NCI-H345 treated with DMSO at 0.1 percent for 48 hours (cell line): ENCODE data around the gene TUT1.

Source experiments
- DNase-seq: peaks from one replicate; lab custom pipeline; 2025; ENCODE audit not compliant: unreplicated experiment; lab: John Stamatoyannopoulos, UW

The TUT1 gene

DNA sequence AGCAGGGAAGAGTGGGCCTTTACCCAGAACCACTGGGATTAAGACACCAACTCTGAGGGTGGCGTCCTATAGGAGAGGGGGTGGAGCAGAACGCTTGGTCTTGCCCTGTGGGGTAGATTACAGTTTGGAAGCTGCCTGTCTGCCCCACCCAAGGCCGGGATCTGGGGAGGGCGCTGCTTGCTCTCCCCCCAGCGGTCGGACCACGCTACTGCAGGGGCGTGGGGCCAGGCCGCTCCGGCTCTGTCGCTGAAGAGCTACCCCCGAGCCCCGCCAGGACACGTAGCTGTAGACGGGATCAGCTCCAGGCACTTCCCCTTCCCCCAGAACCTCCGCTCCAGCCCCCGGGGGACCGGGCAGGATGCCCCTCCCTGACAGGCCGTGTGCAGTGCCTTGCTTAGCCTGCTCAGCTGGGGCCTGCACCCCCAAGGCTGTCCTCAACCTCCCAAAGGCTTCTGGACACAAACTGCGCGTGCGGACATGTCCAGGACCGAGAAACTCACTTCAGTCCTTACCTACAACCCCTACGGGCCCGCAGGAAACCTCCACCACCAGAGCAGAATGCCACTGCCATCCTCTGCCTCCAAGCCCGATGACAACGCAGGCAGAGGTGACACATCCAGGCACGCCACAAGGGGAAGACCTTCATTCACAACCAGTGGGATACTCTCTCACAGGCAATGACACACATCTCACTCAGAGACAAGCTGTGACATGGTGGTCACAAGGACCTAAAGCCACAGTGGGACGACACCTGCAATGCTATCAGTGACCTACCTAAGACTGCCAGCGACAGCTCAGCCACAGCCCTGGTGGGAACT is 48.4 kb downstream of the TUT1 start:
- no peak for DNase-seq

DNA sequence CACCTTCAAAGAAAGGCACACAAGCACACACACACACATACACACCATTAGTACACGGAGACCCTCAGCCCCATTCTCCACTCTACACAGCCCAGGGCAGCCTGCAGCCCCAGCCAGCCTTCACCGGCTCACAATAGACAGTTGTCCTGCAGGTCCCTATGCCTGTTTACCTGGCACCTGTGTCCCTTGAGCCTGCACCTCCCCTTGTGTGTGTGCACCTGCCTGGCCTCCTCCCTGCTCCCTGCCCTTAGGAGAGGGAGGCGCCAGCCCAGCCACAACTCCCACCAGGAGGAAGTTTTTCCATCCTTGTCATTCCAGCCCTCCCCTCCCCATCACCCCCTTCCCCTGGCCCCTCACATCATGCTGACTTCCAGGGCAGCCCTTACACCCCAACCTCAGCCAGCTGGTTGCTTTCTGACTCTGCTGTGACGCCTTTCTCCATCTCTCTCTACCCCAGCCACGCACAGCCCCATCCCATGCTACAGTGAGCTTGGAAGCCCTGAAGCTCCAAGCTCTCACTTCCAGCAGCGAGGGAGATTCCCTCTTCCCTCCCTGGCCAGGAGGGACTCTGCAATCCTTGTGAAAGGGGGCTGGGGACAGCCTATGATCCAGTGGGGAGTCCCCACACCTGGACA is 49.1 kb downstream of the TUT1 start:
- no peak for DNase-seq

DNA sequence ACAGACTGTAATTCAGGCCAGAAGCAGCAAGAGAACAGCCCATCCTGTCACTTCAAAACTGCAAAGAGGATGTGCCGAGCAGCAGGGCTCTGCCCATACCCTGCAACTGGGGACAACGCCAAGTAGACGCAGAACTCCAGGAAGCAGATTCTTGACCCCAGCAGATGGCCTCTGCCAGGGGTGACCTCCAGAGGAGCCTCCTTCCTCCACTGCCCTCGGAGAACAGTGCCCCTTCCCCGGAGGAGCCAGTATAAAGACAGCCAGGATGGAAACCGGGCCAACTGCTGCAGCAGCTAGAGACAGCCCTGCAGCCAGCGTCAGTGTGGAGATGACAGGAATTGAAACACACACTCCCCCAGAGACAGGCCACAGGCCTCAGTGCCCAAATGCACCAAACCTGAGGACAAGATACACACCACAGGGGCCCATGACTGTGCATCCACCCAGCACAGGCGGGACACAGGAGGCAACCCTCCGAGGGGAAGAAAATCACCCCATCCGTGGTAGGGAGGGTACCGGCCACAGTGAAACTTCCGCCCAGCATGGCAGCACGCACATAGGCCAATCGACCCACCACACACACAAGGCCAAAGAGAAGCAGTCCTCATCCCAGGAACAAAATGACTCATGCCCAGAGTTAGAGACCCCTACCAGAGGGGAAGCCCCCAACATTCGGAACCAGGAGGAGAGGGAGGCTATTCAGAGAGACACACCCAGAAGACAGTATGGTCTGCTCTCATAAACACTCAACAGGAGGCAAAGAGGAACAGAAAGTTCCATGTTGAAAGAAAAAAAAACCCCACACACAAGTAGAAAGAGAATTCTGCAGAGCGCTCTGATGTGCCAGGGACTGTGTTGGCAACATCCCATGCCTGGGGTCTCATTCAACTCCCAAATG is 50.3 kb downstream of the TUT1 start:
- no peak for DNase-seq

DNA sequence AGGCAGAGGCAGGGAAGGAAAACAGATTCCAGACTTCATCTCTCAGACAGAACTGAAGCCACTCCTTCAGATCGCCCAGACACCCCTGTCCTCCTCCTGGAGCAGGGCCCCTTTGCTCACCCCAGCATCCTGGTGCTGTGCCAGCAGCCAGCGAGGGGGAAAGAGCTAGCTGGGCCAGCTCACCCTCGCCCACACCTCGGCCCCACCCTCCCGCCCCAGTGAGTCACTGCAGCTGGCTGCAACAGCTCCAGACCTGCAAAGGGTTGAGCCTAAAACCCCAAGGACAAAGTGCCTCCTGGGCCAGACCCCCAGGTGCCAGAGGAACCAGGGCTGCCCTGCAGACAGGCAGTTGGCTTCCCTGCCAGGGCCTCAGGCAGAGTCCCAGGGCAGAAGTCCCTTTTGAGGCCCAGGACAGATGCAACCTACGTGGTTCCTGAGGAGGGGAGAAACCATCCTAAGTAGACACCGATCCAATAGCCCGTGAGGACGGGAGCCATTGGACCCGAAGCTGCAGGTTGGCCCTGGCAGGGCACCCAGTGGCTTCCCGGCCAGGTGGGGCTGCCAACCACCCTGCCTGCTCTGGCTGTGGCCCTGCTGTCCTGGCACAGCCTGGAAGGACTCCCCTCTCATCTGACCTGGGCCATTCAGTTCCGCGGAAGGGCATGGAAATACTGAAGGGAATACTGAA is 51.9 kb downstream of the TUT1 start:
- DNase-seq, result no peak

DNA sequence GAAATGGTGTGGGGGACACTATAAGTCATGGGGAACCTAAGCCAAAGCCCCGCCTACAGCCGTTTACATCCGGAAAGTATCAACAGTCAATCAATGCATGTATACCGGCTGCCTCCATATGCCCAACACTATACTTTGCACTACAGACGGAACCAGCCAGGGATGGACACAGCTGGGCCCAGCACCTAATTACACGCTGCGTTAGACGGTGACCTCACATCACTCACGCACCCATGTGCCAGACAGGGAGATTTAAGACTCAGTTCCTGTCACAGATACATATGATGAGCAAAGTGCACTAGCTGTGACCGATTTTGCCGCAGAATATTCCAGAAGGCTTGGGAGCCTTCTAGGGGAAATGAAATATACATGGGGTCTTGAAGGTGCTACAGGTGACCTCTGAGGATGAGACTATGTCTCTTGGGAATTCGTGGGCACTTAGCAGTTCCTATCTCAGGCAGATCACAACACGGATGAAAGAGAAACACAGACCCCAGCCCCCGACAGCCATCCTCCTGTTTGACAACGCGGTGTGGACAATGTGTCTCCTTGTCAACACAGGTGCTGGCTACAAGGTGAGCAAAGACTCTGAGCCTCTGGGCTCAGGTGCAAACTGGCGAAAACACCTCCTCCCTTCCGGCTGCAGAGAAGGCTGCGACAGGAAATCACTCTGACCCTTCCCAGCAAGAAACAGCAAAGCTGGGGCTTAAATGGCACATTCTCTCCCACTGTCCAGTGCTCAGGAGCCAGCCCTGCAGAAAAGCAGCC is 52.7 kb downstream of the TUT1 start:
- DNase-seq, result no peak

DNA sequence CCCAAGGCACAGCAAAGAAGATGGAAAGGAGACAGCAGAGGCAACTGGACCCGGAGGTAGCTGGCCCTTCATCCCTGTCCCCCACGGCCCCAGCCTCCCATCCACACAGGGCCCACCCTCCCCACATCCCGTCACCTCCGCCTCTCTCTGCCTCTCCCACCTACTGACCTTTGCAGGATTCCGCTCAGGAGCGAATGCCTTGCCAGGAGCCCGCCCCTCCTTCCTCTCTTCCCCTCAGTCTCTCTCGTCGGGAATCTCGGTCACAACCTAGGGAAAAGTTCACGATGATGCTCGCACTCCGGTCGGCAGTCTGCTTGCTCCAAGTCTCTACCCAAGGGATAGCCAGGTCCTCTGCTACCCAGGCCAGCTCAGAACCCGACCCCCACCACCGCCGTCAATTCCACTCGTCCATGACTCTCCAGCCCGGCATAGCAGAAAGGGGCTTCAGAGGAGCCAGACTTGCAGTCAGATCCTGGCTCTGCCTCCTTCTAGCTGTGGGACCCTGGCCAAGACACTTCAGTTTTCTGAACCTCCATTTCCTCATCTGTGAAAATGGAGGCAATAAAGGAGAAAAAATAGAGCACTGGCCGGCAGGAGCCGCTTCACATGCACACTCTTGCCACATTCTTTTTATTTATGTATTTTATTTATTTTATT is 54.9 kb downstream of the TUT1 start:
- no peak for DNase-seq

DNA sequence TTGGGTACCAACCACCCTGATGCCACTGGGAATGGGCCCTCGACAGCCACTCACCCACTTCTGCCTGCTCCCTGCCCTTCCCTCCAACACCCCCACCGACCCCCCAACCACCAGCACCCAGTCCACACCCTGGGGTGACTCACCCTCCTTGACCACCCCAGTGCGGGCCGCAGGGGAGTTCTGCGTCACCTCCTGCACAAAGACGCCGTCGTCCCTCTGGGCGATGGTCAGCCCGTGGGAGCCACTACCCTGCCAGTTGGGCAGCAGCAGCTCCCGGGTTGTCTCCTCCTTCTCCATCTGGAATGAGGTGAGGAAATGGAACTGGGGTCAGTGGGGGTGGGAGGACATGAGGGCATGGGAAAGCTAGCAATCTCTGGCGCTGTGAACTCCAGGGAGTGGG is 55.5 kb downstream of the TUT1 start:
- no peak for DNase-seq

DNA sequence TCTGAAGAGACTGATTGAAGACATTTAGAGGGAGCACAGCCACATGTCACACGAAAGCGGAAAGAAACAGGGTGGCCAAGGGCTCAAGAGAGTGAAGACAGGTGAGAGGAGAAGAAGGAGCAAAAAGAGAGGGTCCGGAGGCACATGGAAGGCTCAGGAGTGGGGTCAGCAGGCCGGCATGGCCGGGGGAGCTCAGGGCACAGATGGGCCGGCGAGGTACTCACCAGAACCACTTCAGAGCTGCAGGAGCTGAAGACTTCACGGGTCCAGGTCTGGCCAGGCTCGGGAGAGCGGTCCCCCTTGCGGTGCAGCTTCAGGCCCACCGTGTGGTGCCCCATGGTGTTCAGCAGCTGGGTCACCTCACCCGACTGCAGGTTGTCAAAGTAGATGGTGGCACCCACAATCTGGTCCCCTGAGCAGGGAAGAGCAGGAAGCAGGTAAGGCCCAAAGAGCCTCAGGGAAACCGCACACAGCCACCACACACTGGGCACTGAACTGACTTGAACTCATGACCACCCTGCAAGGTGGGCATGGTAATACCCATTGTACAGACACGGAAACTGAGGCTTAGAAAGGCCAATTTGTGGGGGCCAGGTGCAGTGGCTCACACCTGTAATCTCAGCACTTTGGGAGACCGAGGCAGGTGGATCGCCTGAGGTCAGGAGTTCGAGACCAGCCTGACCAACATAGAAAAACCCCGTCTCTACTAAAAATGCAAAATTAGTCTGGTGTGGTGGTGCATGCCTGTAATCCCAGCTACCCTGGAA is 56.4 kb downstream of the TUT1 start:
- no peak for DNase-seq

DNA sequence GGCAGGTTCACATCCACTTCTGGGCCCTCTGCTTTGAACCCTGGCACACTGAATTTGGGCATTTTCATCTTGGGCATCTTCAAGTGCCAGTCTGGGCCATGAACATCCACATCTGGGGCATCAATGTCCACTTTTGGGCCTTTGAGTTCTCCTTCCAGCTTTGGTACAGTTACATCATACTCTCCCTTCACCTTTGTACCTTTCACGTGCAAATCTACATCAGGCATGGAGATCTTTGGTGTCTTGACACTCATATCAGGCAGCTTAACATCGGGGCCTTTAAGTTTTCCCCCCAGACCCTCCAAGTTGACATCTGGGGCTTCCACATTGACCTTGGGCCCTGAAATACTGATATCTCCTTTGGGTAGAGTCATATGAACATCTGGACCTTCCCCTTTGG is 59.2 kb downstream of the TUT1 start:
- no peak for DNase-seq
